IPS-11a (cell line): ENCODE measurements around the gene B4GALT3.

Experiments
- H3K4me3 ChIP-seq: one replicate; pipeline ENCODE4 v1.5.1; 2013; ENCODE audit warnings: low read depth, low read length, control low read depth

The B4GALT3 gene

DNA sequence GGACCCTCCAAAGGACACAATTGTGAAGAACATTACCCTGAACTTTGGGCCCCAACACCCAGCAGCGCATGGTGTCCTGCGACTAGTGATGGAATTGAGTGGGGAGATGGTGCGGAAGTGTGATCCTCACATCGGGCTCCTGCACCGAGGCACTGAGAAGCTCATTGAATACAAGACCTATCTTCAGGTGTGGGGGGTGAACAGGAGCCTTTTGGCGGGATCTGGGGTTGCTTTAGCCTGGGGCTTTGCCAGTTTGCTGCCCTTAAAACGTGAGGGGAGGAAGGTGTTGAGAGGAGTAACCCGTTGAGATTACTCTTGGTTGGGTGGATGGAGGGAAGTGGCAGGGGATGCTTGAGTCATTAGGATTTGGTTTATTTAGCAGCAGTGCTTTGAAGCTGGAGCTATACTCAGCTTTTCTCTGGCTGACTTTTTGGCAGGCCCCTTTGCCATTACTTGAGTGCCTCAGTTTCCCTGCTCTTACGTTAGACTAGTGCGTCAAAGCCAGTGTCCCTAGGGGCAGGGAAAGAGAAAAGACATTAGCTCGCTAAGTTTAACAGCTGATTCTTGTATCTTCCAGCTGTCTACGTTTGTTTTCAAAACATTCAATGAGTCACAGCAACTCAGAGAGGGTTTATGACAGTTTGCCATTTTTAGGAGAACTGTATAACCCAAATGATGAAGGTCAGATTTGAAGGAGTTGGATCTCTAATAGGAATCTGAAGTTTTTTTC, 29.3 kb upstream of the B4GALT3 start:
- H3K4me3 ChIP-seq = no peak overlapping the region

- peak within 1 kb of the TSS; percentile 72 for H3K4me3 ChIP-seq
These were observed 24.8 kb upstream of the B4GALT3 start, which contains the start of gene NDUFS2 for GRCh38 chr1:161201836-161202712. NDUFS2 (plus strand) TSS chr1:161202367; CDS start chr1:161202386, 19 bp downstream.

DNA sequence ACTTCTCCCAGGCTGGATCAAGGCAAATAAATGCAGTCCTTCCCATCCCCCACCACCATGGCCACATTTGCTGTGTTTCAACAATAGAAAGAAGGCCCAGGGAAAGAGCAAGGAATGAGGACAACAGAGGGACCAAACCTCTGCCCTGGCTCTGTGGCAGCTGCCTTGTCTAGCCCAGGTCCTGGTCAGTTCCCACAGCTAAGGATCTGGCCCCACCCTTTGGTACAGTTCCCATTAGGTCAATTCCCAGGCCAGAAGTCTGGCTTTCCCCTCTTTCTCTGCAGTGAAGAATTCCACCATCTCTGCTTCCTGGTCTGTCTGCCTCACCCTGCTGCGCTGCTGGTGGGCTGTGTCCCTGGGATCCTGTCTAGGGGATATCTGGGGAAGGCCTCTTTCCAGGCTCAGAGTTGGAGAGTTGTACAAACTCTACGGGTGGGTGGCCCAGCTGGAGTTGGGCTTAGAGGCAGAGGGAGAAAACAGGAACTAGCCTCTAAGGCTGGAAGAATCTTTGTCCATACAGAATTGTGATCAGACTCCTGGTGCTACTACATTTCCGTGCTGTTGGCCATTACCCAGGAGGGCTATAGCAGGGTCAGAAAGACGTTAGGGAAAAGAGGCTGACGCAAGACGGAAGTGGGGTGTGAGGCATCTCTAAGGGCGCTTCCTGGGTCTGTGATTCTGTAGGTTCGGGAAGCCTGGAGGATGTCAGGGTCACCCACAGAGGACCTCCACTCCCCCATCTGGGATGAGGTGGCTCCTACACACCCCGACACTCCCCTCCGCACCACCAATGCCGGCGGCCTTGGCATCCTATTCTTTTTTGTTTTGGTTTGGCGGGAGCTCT, 23.9 kb upstream of the B4GALT3 start:
- H3K4me3 ChIP-seq = peak overlapping the region; percentile 8

- H3K4me3 ChIP-seq = no peak overlapping the region
These were observed 23.2 kb upstream of the B4GALT3 start for GRCh38 chr1:161200421-161200991.

DNA sequence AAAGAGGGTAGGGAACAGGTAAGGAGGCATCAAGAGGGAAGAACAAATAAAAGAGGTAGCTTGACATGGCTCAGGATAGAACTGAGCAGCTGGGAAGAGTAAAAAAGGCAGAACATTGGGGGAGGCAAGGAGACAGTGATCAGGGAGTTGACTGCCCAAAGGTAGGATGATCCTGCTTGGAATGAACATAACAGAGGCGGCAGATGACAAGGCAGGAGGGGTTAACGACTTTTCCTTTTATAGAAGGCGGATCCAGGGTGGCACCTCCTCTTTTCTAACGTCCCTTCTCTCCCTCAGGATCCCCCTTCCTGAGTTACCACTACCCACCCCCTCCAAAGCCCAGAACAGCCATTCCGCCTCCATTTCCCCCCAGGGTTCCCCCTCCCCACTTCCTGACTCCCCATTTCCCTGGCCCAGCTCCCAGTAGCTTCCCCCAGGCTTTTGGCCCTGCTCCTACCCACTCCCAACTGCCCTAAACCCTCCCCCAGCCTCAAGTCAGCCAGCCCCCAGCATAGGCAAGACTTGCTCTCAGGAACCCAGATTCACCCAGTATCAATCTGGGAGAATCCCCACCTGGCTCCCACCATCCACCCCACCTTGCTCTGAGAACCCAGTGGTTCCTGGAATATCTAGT, 22.3 kb upstream of the B4GALT3 start:
- H3K4me3 ChIP-seq = no peak overlapping the region

DNA sequence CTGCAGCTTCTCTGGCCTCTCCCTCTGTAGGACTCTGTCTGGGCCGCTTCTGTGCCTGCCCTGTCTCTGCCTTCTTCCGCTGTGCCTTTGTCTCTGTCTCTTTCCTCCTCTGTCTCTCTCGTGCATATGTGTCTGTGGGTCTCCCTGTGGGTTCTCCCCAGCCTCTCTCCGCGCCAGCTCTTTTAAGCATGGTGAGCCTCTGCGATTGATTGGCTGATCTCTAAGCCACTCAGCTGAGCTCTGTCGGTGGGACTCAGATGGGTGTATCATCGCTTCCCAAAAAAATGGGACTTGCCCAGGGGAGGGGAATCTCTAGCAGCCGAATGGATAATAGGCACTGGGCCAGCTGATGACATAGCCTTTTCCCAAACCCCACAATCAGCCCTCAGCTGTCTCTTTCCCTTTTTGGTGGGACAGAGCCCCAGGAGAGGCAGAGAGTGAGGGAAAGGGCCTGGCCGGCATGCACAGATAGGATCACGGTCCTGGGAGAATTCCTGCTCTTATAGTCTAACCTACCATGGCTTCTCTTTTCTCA, 21.7 kb upstream of the B4GALT3 start, which contains the start of gene ADAMTS4:
Gene ADAMTS4 (minus strand): TSS at position 158 of the 535 bp plus-strand sequence. CDS start 427 bp downstream, outside the sequence.
- H3K4me3 ChIP-seq = no peak within 1 kb of the TSS

GRCh38 chr1:161198194-161198896, 21.0 kb upstream of the B4GALT3 start:
- no peak overlapping the region for H3K4me3 ChIP-seq

DNA sequence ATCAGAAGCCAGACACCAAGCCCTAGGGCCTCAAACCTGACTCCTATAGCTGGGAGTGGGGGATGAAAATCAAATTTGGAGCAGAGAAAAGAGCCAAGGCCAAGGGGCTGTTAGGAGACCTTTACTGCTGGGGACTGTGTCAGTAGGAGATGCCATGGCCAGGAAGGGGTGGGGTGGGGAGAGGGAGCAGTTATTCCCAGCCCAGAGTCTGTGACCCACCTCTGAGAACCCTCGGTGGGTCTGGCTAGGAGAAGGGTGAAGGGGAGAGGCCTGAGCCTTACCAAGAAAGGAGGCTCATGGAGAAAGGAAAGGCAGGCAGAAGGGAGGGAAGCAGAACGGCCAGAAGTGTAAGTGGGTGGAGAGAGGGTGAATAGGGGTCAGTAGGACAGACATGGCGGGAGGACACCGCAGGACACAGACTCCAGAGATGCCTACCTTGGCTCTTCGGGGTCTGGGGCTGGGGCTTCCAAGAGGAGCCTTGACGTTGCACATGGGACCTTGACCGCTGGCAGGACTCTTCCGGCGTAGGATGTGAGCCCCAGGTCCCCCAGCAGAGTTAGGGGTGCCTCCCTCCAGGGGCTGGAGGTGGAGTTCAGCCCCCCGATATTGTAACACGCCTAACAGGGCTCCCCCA, 20.4 kb upstream of the B4GALT3 start:
- H3K4me3 ChIP-seq = peak overlapping the region; percentile 8

- H3K4me3 ChIP-seq = no peak overlapping the region
These were observed 19.5 kb upstream of the B4GALT3 start for GRCh38 chr1:161196521-161197451.

DNA sequence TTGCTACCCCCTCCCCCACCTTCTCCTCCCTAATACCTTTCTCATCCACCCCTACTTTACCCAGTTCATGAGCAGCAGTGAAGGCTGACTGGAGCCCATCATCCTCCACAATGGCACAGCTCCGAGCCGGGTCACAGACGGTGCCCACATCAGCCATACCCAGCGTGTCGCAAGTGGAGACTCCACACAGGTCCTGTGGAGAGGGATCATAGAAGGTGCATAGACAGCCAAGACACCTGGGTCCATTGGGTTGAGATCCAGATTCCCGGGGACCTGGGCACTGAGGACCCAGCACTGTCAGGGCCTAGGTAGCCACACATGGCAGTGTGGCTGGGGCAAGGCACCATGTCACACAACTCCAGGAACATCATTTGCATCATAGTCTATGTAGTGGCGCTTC, 18.8 kb upstream of the B4GALT3 start:
- H3K4me3 ChIP-seq = no peak overlapping the region

DNA sequence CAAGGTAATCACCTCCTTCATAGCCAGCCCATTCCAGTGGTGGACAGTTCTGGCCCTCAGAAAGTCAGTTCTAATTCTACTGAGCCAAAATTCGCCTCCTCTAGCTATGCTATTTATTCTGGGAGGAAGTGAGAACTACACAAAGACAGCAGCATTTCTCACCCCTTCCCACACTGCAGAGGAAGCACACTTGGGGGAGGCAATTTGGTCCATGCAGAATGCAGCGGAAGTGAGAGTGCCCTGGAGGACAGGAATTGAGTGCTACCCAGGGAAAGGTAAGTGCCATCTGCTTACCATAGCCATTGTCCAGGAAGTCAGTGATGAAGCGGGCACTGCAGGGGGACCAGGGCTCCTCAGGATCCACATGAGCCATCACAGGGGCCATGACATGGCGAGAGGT, 17.9 kb upstream of the B4GALT3 start:
- no peak overlapping the region for H3K4me3 ChIP-seq

GRCh38 chr1:161193561-161194235, 16.4 kb upstream of the B4GALT3 start:
- H3K4me3 ChIP-seq = no peak overlapping the region

DNA sequence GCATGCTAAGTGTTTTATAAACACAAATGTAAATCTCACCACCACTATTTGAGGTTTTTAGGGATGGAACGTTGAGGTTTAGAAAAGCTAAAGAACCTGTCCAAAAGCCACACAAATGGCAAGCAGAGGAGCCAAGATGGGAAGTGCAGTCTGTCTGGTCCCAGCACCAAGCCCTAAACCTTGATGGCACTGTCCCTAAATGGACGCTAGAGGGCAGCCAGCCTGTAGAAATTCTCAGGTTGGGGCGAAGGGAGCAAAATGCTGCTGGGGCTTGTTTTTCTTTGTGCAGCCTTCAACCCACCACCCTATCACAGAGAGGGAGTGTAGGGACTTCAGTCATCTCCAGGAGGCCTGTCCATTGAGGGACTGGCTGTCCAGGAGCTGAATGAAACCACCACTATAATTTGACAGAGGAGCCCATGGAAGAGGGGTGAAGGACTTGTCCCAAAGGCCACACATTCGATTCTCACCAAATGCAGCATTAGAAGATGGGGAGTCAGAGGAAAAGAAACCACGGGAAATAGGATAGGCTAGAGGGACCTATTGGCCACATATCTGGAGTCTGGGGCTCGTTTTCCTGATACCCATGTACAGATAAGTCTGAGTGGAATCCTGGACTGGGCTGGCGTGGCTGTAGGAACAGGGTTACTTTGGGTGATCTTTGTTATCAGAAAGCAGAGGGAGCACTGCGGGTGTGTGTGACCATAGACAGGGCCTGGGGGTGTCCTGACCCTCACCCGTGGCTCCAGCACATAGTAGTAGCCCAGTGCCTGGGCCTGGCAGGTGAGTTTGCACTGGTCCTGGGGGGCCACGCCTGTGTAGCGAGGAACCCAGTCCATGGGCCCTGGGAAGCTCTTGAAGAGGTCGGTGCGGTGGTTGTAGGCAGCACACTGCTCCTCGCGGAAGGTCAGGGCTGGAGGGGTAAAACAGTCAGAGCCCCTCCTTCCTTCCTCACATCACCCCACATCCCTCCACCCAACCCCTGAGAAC, 15.5 kb upstream of the B4GALT3 start:
- H3K4me3 ChIP-seq = no peak overlapping the region

DNA sequence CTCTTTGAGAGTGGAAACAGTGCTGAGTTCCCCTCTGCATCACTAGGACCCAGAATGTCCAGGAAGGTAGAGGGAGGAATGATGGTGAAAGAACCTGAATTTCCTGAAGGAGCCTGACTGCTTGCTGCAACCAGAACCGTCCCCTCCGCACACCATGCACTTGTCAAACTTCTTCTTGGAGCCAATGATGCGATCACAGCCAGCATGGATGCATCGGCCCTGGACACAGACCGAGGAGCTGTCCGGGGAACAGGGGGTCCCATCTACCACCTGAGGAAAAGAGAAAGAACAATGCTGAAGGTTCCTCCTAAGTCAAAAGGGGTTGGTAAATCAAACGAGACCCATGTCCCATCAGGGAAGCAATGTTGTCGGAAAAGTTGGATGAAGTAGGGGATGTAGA, 14.7 kb upstream of the B4GALT3 start:
- no peak overlapping the region for H3K4me3 ChIP-seq

DNA sequence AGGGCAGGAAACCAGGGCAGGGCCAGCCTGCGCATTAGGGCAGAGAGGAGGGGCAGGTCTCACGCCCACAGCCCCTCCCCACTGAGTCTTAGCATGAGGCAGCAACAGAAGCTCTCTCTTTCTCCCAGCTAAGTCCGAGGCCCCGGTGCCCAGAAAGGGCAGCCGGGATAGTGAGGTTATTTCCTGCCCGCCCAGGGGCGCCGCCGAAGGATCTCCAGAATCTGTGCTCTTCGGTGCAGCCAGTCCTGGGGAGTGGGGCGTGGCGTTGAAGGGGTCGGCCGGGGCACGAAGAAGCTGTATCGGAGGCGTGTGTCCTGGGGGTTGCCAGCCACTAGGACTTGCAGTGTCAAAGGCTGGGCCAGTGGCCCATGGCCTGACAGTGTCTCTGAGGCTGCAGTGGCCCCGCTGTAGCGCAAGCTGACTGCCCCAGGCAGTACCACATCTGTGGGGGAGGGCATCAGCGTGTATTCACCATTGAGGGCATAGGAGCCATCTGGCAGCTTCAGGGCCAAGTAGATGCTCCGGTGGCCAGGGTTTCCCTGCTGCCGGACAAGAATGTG, 13.7 kb upstream of the B4GALT3 start:
- no peak overlapping the region for H3K4me3 ChIP-seq

DNA sequence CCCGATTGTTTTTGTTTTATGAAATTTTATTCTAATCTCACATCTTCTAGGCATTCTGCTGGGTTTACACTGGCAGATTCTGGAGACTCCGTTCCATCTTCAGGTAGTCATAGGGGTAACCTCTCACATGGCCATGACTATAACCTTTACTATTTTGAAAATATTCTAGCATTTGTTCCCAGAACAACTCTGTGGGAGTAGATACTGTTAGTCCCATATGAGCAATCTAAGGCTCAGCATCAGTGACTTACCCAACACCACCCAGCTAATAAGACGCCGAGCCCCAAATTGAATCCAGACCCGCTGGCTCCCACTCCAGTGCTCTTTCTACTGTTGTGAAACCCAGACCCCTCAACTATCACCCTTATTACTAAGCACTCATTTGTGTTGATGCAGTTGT, 11.7 kb upstream of the B4GALT3 start:
- no peak overlapping the region for H3K4me3 ChIP-seq
